Gastroesophageal sphincter (tissue), 4 donors: ENCODE results near the gene HGFAC. TPM values are rescaled to one million over a fixed set of nuclear protein-coding genes. Genes with fewer than 3 reads are reported as not detected.

ENCODE experiments used
- ATAC-seq: fragments of 150-250 bp; one replicate; pipeline ENCODE4 v1.9.1; 2016; ENCODE audit warnings: mild to moderate bottlenecking, moderate library complexity
- H3K27ac ChIP-seq, 4 donors: fragments of 200-600 bp; sonication (generic) in 3 of 4; 1 replicate in 3 of 4; 2 replicates in 1 of 4; pipeline ENCODE4 v1.5.1; 2016 to 2019
- H3K27me3 ChIP-seq: fragments of 200-600 bp; sonication (generic); one replicate; pipeline ENCODE4 v1.5.1; 2019
- H3K36me3 ChIP-seq, 2 donors: fragments of 200-600 bp; sonication (generic); one replicate each; pipeline ENCODE4 v1.5.1; 2019; ENCODE audit warnings: control low read depth in 1 of 2
- H3K4me1 ChIP-seq, 3 donors: fragments of 200-600 bp; sonication (generic); 1 replicate in 2 of 3; 2 replicates in 1 of 3; pipeline ENCODE4 v1.5.1; 2016 to 2019; ENCODE audit warnings: control low read depth in 2 of 3
- H3K4me3 ChIP-seq, 2 donors: fragments of 200-600 bp; sonication (generic); one replicate each; pipeline ENCODE4 v1.5.1; 2019; ENCODE audit warnings: mild to moderate bottlenecking in 1 of 2, moderate library complexity in 1 of 2
- H3K9me3 ChIP-seq, 3 donors: fragments of 200-600 bp; sonication (generic); one replicate each; pipeline ENCODE4 v1.5.1; 2017 to 2019; ENCODE audit warnings: control low read depth in 2 of 3
- EP300 ChIP-seq: sonication (generic); formaldehyde crosslinking; IDR thresholded peaks from one replicate; pipeline ENCODE4 v1.6.1; 2017; ENCODE audit warnings: antibody characterized with exemption, mild to moderate bottlenecking
- POLR2A ChIP-seq, 2 donors: fragments of 450-650 bp; IDR thresholded peaks; one replicate each; pipeline ENCODE4 v1.6.1; 2017; ENCODE audit warnings: antibody characterized with exemption in 2 of 2, mild to moderate bottlenecking in 2 of 2, moderate library complexity in 1 of 2
- POLR2AphosphoS5 ChIP-seq: sonication (generic); formaldehyde crosslinking; IDR thresholded peaks from one replicate; pipeline ENCODE4 v1.6.1; 2017; ENCODE audit warnings: antibody characterized with exemption
- WGBS, 2 donors: methylation state at CpG; one replicate each; pipeline ENCODE4 v1.1.5; 2018; ENCODE audit warnings: low coverage in 1 of 2; 5-methylcytosine and 5-hydroxymethylcytosine counted together
- total RNA-seq, 4 donors: library from RNA; depleted of rRNA; stranded (reverse); fragments of >200 nt; gene quantifications; one replicate each; pipeline ENCODE4 v1.1.0, GENCODE V29; 2016
- TF ChIP-seq, protein P1 (sequence below), 4 experiments: fragments of 200-600 bp in 2 of 4; fragments of 450-650 bp in 2 of 4; sonication (generic) in 1 of 4; IDR thresholded peaks; one replicate each; pipeline ENCODE4 v1.5.1; 2017 to 2019; ENCODE audit warnings: antibody characterized with exemption in 4 of 4, mild to moderate bottlenecking in 2 of 4, moderate library complexity in 2 of 4

The HGFAC gene
- total RNA-seq, 4 donors from 2014 or later, result 0.13 to 1.8 (median 0.62) TPM; not detected in 1

DNA sequence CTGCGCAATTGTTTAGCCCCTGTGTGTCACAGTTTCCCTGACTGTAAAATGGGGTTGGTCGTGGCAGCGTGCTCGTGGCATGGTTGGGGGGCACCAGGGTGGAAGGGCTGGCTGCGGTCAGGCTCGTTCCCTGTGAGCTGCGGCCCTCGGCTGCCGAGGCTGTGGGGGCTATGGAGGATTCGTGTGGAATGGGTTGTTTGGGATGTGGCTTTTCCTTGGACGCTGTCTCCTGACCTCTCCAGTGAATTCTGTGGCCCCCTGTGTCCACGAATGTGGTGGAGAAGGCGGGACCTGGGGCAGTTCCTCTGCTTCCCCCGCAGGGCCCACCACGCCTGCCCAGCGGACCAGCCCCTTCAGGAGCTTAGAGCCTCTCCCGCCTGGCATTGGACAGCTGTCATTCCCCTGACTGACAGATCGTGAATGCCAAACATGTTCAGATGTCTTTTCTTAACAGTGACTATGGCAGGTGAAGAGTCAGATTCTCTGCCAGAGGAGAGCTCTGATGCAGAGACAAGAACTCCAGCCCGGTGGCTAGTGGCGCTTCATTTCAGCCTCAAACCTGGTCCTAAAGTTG is 17.2 kb upstream of the HGFAC start:
- no peaks in the 10 kb centered on the region for H3K9me3 ChIP-seq
- 89% methylated on average over 8 of the region's 20 CpGs; no CpG with 5 or more reads in 1 of the 2 donors for WGBS, 2 donors
- no peak for ATAC-seq
- H3K36me3 ChIP-seq, result peaks cover 0 to 91% of the 10 kb centered on the region in 2 donors
- no peaks in the 10 kb centered on the region for H3K4me1 ChIP-seq
- no peak overlapping the region for H3K4me3 ChIP-seq
- H3K27me3 ChIP-seq, result no peaks in the 10 kb centered on the region
- H3K27ac ChIP-seq, result no peak overlapping the region
- TF ChIP-seq POLR2AphosphoS5 (no peak), POLR2A (IDR thresholded peaks at IDR 0.05) (no peak), EP300 (no peak)
- TF ChIP-seq, protein P1, sequence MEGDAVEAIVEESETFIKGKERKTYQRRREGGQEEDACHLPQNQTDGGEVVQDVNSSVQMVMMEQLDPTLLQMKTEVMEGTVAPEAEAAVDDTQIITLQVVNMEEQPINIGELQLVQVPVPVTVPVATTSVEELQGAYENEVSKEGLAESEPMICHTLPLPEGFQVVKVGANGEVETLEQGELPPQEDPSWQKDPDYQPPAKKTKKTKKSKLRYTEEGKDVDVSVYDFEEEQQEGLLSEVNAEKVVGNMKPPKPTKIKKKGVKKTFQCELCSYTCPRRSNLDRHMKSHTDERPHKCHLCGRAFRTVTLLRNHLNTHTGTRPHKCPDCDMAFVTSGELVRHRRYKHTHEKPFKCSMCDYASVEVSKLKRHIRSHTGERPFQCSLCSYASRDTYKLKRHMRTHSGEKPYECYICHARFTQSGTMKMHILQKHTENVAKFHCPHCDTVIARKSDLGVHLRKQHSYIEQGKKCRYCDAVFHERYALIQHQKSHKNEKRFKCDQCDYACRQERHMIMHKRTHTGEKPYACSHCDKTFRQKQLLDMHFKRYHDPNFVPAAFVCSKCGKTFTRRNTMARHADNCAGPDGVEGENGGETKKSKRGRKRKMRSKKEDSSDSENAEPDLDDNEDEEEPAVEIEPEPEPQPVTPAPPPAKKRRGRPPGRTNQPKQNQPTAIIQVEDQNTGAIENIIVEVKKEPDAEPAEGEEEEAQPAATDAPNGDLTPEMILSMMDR (IDR thresholded peaks at IDR 0.05), result no peak

DNA sequence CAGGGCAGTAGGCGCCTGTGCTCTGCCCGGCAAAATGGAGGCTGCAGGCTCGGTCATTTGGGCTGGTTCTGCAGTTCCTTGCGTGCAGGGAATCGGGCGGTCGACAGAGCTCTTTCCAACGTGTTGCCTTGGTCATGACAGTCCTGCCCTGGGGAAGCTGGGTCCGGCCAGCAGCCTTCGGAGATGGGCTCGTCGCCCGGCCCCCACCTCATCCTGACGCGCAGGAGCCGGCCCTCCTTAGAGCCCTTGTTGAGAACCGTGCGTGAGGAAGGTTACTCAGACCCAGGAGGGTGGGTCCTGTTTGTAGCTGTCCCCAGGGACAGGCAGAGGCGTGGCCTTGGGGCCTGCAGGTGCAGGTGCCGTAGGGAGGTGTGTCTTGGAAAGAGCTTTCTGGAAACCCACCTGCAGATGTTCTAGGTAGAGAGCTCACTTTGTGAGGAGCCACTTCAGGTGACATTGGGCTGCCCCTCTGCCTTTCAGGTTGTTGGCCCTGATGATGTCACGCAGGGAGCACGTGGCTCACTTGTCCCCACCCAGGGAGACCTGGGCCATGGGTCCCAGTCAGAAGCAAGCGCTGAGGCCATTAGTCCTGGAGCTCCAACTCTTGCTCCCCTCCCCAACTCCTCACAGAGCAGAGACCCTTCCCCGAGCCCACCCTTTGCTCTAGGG is 15.2 kb upstream of the HGFAC start:
- Histone ChIP-seq H3K9me3 (no peaks in the 10 kb centered on the region), H3K36me3 (peaks cover 0 to 91% of the 10 kb centered on the region in 2 donors), H3K4me1 (no peaks in the 10 kb centered on the region), H3K27me3 (no peaks in the 10 kb centered on the region), H3K27ac (no peak overlapping the region), H3K4me3 (no peak overlapping the region)
- TF ChIP-seq POLR2A (IDR thresholded peaks at IDR 0.05) (no peak), EP300 (no peak), POLR2AphosphoS5 (no peak)
- TF ChIP-seq, protein P1 (IDR thresholded peaks at IDR 0.05), result no peak
- WGBS, 2 donors, result 100% methylated on average over 1 of the region's 24 CpGs; no CpG with 5 or more reads in 1 of the 2 donors
- no peak for ATAC-seq

GRCh38 chr4:3427134-3427476 is 14.7 kb upstream of the HGFAC start:
- ATAC-seq, result no peak
- Histone ChIP-seq H3K27me3 (no peaks in the 10 kb centered on the region), H3K4me1 (no peaks in the 10 kb centered on the region), H3K27ac (no peak overlapping the region), H3K9me3 (no peaks in the 10 kb centered on the region), H3K36me3 (peaks cover 0 to 91% of the 10 kb centered on the region in 2 donors), H3K4me3 (no peak overlapping the region)
- no CpG with 5 or more reads among the region's 9 CpGs for WGBS, 2 donors
- TF ChIP-seq EP300 (no peak), POLR2AphosphoS5 (no peak), POLR2A (IDR thresholded peaks at IDR 0.05) (no peak)
- TF ChIP-seq, protein P1 (IDR thresholded peaks at IDR 0.05), result no peak

- WGBS, 2 donors, result 87 to 95% methylated on average over 3 to 16 of the region's 17 CpGs
- ATAC-seq, result no peak
Observed at GRCh38 chr4:3427706-3428446, 13.9 kb upstream of the HGFAC start.

More at GRCh38 chr4:3427706-3428446, 13.9 kb upstream of the HGFAC start:
- Histone ChIP-seq H3K27ac (no peak overlapping the region), H3K4me3 (no peak overlapping the region), H3K27me3 (no peaks in the 10 kb centered on the region), H3K36me3 (peaks cover 0 to 91% of the 10 kb centered on the region in 2 donors), H3K9me3 (no peaks in the 10 kb centered on the region), H3K4me1 (no peaks in the 10 kb centered on the region)
- TF ChIP-seq POLR2A (IDR thresholded peaks at IDR 0.05), result no peak
- TF ChIP-seq, protein P1 (IDR thresholded peaks at IDR 0.05), result no peak
